ENCODE data around the gene MAST3. TPM values are rescaled to one million over a fixed set of nuclear protein-coding genes. Genes with fewer than 3 reads are reported as not detected.

MAST3 gene
- total RNA-seq, 1 experiment from 2014 or later, result 10.4 TPM

DNA sequence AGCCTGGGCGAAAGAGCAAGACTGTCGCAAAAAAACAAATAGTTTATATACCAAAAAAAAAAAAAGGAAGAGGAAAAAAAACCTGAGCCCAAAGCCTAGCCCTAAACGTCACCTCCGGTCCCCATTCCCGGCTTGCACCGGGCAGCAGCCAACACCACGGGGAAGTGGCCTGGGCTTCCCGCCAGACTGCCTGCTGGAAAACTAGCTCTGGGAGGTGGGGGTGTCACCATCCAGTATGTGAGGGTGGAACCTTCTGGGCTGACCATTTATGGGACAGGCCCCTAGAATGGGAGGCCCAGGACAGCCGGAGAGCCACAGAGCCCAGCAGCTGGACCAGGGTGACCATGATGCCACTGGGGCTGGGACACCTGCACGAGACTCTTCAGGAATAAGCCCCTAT, 48.2 kb upstream of the MAST3 start:
- Histone ChIP-seq H3K27ac (ENCODE audit: insufficient read length, low read depth, low read length) (no peak overlapping the region), H3K14ac (ENCODE audit: insufficient read depth, low read length) (no peak overlapping the region), H3K79me1 (ENCODE audit: insufficient read depth, low read depth, low read length, poor library complexity, severe bottlenecking) (no peaks in the 10 kb centered on the region), H2AFZ (ENCODE audit: low read length) (no peak overlapping the region), H3K9ac (ENCODE audit: extremely low read depth, insufficient read length, low read length) (no peak overlapping the region), H4K91ac (ENCODE audit: insufficient read length, low read depth, low read length) (no peak overlapping the region), H2AK5ac (ENCODE audit: insufficient read length, low read length) (no peak overlapping the region), H3K4ac (ENCODE audit: low read depth, low read length) (no peak overlapping the region), H3K4me1 (ENCODE audit: insufficient read depth, low read length) (no peaks in the 10 kb centered on the region), H2BK12ac (ENCODE audit: insufficient read length, low read depth, low read length) (no peak overlapping the region), H2BK15ac (ENCODE audit: low read depth, low read length) (no peak overlapping the region), H4K20me1 (ENCODE audit: control insufficient read depth, insufficient read depth, insufficient read length) (no peaks in the 10 kb centered on the region), H3K4me2 (ENCODE audit: insufficient read depth, insufficient read length, low read length) (no peak overlapping the region), H3K23ac (ENCODE audit: insufficient read length, low read depth, low read length) (no peak overlapping the region), H3K18ac (ENCODE audit: insufficient read length, low read depth, low read length) (no peak overlapping the region), H3T11ph (ENCODE audit: low read length) (no peak overlapping the region), H3K9me3 (ENCODE audit: control insufficient read depth, low read depth, low read length) (no peaks in the 10 kb centered on the region), H4K5ac (ENCODE audit: insufficient read length, low read depth, low read length) (no peak overlapping the region), H3K23me2 (ENCODE audit: insufficient read length, low read depth, low read length, poor library complexity, severe bottlenecking) (no peaks in the 10 kb centered on the region), H2BK20ac (ENCODE audit: low read depth, low read length, poor library complexity, severe bottlenecking) (no peak overlapping the region), H3K27me3 (ENCODE audit: insufficient read depth, low read length) (no peaks in the 10 kb centered on the region), H2BK120ac (ENCODE audit: low read depth, low read length, poor library complexity, severe bottlenecking) (no peak overlapping the region), H2BK5ac (ENCODE audit: insufficient read length, low read length) (no peak overlapping the region), H4K8ac (replicated peaks; ENCODE audit: insufficient read length, low read depth, low read length) (no peak overlapping the region), H3K56ac (ENCODE audit: insufficient read length, low read depth, low read length) (no peak overlapping the region), H3K79me2 (ENCODE audit: insufficient read depth, low read length) (no peaks in the 10 kb centered on the region)
- H3K9me3 Mint-ChIP-seq, result no peaks in the 10 kb centered on the region; a peak in 1 of 5 replicates
- H3K27me3 Mint-ChIP-seq (ENCODE audit: low read depth), result peaks cover 4% of the 10 kb centered on the region; the same call in 1 of the 2 replicates
- no peak for DNase-seq
- H3K36me3 Mint-ChIP-seq (ENCODE audit: insufficient read depth in 1 of 3, low read depth in 3 of 3), result no peaks in the 10 kb centered on the region
- no peak overlapping the region for H3K27ac Mint-ChIP-seq
- H3K4me1 Mint-ChIP-seq, result peaks cover 3 to 11% of the 10 kb centered on the region in 2 experiments
- TF ChIP-seq, protein P1, sequence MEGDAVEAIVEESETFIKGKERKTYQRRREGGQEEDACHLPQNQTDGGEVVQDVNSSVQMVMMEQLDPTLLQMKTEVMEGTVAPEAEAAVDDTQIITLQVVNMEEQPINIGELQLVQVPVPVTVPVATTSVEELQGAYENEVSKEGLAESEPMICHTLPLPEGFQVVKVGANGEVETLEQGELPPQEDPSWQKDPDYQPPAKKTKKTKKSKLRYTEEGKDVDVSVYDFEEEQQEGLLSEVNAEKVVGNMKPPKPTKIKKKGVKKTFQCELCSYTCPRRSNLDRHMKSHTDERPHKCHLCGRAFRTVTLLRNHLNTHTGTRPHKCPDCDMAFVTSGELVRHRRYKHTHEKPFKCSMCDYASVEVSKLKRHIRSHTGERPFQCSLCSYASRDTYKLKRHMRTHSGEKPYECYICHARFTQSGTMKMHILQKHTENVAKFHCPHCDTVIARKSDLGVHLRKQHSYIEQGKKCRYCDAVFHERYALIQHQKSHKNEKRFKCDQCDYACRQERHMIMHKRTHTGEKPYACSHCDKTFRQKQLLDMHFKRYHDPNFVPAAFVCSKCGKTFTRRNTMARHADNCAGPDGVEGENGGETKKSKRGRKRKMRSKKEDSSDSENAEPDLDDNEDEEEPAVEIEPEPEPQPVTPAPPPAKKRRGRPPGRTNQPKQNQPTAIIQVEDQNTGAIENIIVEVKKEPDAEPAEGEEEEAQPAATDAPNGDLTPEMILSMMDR (conservative IDR thresholded peaks at IDR 0.05), result no peak
- whole genome bisulfite sequencing (ENCODE audit: extremely low coverage, insufficient read length, low lambda C conversion rate), result no CpG with 5 or more reads among the region's 10 CpGs
- no peak overlapping the region for H3K4me3 Mint-ChIP-seq

Data from H9 (cell line).